ENCODE data around the gene USP9X.

Gene USP9X

GRCh38 chrX:41241962-41242361 lies 156.7 kb downstream of the USP9X start:
- POLR2A ChIA-PET: interaction anchor here (0.6 to 1.4 kb wide), 2 partner anchors 94 to 381 kb away, joined by 3 to 5 read pairs; no protein-coding TSS in a partner anchor

GRCh38 chrX:41245641-41246040 lies 160.4 kb downstream of the USP9X start:
- 0 out of 2 replicates have a peak, but pooled peaks have one; percentile 17 for TF ChIP-seq PRDM6 (tag by site-specific recombination; IDR thresholded peaks at IDR 0.05)
- TF ChIP-seq ZNF311 (tag by site-specific recombination; IDR thresholded peaks at IDR 0.05; ENCODE audit: borderline replicate concordance): no peak
- CTCF ChIA-PET: no interaction called here

More at GRCh38 chrX:41241962-41242361, 156.7 kb downstream of the USP9X start:
- no peak for TF ChIP-seq KLF1 (tag by site-specific recombination; IDR thresholded peaks at IDR 0.05)
- TF ChIP-seq YY2 (tag by site-specific recombination; IDR thresholded peaks at IDR 0.05): no peak
- TF ChIP-seq ZNF16 (tag by site-specific recombination; IDR thresholded peaks at IDR 0.05; ENCODE audit: low read depth): no peak
- TF ChIP-seq ZNF488 (tag by site-specific recombination; IDR thresholded peaks at IDR 0.05): no peak
- no peak for TF ChIP-seq ZNF624 (tag by site-specific recombination; IDR thresholded peaks at IDR 0.05)
- no peak for TF ChIP-seq ZNF24 (tag by site-specific recombination; IDR thresholded peaks at IDR 0.05)
- Histone ChIP-seq H3K4me3 (ENCODE audit: low read depth, low read length) (no peak overlapping the region), H3K9me3 (ENCODE audit: control insufficient read depth, insufficient read depth, low read depth, low read length) (no peaks in the 10 kb centered on the region), H3K36me3 (ENCODE audit: control insufficient read depth in 2 of 2, insufficient read depth in 1 of 2, low read length in 2 of 2) (no peaks in the 10 kb centered on the region), H3K27ac (ENCODE audit: extremely low read depth, low read depth, low read length) (no peak overlapping the region), H3K4me1 (ENCODE audit: control insufficient read depth, insufficient read depth, low read length) (no peaks in the 10 kb centered on the region; the same call in 1 of the 2 replicates)
- CTCF ChIA-PET: interaction anchor here (0.6 to 4.3 kb wide), 2 partner anchors 11 to 698 kb away, joined by 3 to 23 read pairs; no protein-coding TSS in a partner anchor

GRCh38 chrX:41250867-41251266 lies 165.6 kb downstream of the USP9X start:
- ChIA-PET CTCF (no interaction called here), POLR2A (no interaction called here)
- Histone ChIP-seq H3K27ac (ENCODE audit: extremely low read depth, low read depth, low read length) (no peak overlapping the region), H3K9me3 (ENCODE audit: control insufficient read depth, insufficient read depth, low read depth, low read length) (no peaks in the 10 kb centered on the region), H3K4me1 (ENCODE audit: control insufficient read depth, insufficient read depth, low read length) (no peaks in the 10 kb centered on the region; the same call in 1 of the 2 replicates), H3K36me3 (ENCODE audit: control insufficient read depth in 2 of 2, insufficient read depth in 1 of 2, low read length in 2 of 2) (no peaks in the 10 kb centered on the region), H3K4me3 (ENCODE audit: low read depth, low read length) (no peak overlapping the region)
- TF ChIP-seq SCRT1 (tag by site-specific recombination; IDR thresholded peaks at IDR 0.05; ENCODE audit: borderline replicate concordance) (no peak), ZBTB17 (tag by site-specific recombination; IDR thresholded peaks at IDR 0.05) (no peak), TSHZ1 (tag by site-specific recombination; IDR thresholded peaks at IDR 0.05; ENCODE audit: borderline replicate concordance) (no peak), ZNF146 (tag by site-specific recombination; IDR thresholded peaks at IDR 0.05) (peak; percentile 76)

More at GRCh38 chrX:41245641-41246040, 160.4 kb downstream of the USP9X start:
- Histone ChIP-seq H3K36me3 (ENCODE audit: control insufficient read depth in 2 of 2, insufficient read depth in 1 of 2, low read length in 2 of 2) (no peaks in the 10 kb centered on the region), H3K4me1 (ENCODE audit: control insufficient read depth, insufficient read depth, low read length) (no peaks in the 10 kb centered on the region; the same call in 1 of the 2 replicates), H3K4me3 (ENCODE audit: low read depth, low read length) (no peak overlapping the region), H3K9me3 (ENCODE audit: control insufficient read depth, insufficient read depth, low read depth, low read length) (no peaks in the 10 kb centered on the region), H3K27ac (ENCODE audit: extremely low read depth, low read depth, low read length) (no peak overlapping the region)
- POLR2A ChIA-PET: interaction anchor here (1.1 kb wide), 1 partner anchor 30 kb away, joined by 5 read pairs; no protein-coding TSS in a partner anchor
